ENCODE data around the gene TMEM208. TPM values are rescaled to one million over a fixed set of nuclear protein-coding genes. Genes with fewer than 3 reads are reported as not detected.

The TMEM208 gene
- total and polyA plus RNA-seq, 12 donors, result 52.1 to 289 (median 80.4) TPM

DNA sequence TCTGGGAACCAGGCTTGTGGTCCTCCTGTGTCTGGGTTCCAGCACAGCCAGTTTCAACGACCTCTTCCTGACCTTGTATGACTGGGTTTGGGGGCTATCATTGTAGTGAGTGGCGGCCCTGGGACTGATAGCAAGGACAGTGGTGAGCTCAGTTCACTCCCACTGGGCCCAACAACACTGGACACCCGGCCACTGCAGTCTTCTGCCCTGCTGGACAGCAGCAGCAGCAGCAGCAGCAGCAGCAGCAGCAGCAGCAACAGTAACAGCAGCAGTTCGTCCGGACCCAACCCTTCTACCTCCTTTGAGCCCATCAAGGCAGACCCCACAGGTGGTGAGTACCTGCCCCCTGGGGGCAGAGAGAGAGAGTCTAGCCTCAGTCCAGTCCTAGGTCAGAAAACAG, 31.3 kb upstream of the TMEM208 start:
- Histone ChIP-seq H3K36me3 (replicated peaks in 1 of 2) (peaks cover 0 to 47% of the 10 kb centered on the region in 2 donors), H3K27ac (no peak overlapping the region), H3K27me3 (no peaks in the 10 kb centered on the region), H3K4me3 (no peak overlapping the region), H3K4me1 (replicated peaks in 1 of 2) (peaks cover 11 to 30% of the 10 kb centered on the region in 2 donors), H3K9me3 (replicated peaks in 1 of 3) (no peaks in the 10 kb centered on the region)
- 64 to 81% (median 75%) methylated on average over 2 to 5 of the region's 5 CpGs for WGBS, 4 donors
- TF ChIP-seq, protein P1, sequence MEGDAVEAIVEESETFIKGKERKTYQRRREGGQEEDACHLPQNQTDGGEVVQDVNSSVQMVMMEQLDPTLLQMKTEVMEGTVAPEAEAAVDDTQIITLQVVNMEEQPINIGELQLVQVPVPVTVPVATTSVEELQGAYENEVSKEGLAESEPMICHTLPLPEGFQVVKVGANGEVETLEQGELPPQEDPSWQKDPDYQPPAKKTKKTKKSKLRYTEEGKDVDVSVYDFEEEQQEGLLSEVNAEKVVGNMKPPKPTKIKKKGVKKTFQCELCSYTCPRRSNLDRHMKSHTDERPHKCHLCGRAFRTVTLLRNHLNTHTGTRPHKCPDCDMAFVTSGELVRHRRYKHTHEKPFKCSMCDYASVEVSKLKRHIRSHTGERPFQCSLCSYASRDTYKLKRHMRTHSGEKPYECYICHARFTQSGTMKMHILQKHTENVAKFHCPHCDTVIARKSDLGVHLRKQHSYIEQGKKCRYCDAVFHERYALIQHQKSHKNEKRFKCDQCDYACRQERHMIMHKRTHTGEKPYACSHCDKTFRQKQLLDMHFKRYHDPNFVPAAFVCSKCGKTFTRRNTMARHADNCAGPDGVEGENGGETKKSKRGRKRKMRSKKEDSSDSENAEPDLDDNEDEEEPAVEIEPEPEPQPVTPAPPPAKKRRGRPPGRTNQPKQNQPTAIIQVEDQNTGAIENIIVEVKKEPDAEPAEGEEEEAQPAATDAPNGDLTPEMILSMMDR (IDR thresholded peaks at IDR 0.05), result no peak
- no peak for TF ChIP-seq POLR2A (IDR thresholded peaks at IDR 0.05)
- intact Hi-C loops (cut with DNase I), result no loop called here
- no peak for DNase-seq

DNA sequence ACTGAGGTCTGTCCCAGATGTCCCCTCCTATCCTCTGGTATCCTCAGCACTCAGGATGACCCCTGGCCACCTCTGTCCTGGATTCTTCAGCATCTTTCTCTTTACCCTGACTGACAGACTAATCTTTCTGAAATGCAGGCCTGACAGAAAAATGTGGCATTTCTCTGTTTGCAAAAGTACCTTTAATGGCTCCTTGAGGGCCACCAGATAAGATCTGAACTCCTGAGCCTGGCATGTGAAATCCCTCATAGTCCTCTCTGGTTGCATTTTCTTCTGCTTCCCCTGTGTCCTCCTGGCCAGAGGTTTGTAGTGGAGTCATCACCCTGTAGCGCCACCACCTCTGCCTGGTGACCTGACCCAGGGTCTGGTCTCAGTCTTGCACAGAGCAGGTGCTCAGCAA, 30.0 kb upstream of the TMEM208 start:
- H3K36me3 ChIP-seq (replicated peaks in 1 of 2), result peaks cover 0 to 51% of the 10 kb centered on the region in 2 donors
- intact Hi-C loops (cut with DNase I), result no loop called here
- H3K4me1 ChIP-seq (replicated peaks in 1 of 2), result peaks cover 11 to 23% of the 10 kb centered on the region in 2 donors
- no peaks in the 10 kb centered on the region for H3K9me3 ChIP-seq (replicated peaks in 1 of 3)
- H3K27ac ChIP-seq, result no peak overlapping the region
- DNase-seq, result no peak
- no peaks in the 10 kb centered on the region for H3K27me3 ChIP-seq
- 80 to 100% (median 95%) methylated on average over 1 of the region's 1 CpG for WGBS, 4 donors
- no peak overlapping the region for H3K4me3 ChIP-seq
- TF ChIP-seq, protein P1 (IDR thresholded peaks at IDR 0.05), result no peak
- TF ChIP-seq POLR2A (IDR thresholded peaks at IDR 0.05), result no peak

DNA sequence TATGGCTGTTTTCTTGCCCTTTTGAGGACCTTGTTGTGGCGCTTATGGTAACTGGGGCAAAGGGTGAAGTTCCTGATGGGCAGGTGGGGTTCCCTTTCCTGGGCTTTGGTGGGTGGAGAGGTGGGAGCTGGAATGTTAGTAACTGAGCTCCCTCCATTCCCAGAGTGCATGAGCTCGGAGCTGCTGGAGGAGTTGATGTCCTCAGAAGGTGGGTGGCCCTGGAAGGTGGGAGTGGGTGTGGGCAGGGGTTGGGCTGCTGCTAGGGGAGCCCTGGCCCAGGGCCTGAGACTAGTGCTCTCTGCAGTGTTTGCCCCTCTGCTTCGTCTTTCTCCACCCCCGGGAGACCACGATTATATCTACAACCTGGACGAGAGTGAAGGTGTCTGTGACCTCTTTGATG, 29.2 kb upstream of the TMEM208 start:
- Histone ChIP-seq H3K36me3 (replicated peaks in 1 of 2) (peaks cover 0 to 58% of the 10 kb centered on the region in 2 donors), H3K4me3 (no peak overlapping the region), H3K27me3 (no peaks in the 10 kb centered on the region), H3K4me1 (replicated peaks in 1 of 2) (peaks cover 9 to 19% of the 10 kb centered on the region in 2 donors), H3K27ac (no peak overlapping the region), H3K9me3 (replicated peaks in 1 of 3) (no peaks in the 10 kb centered on the region)
- intact Hi-C loops (cut with DNase I), result no loop called here
- DNase-seq, result no peak
- WGBS, 4 donors, result 56 to 85% (median 65%) methylated on average over 6 of the region's 6 CpGs
- TF ChIP-seq, protein P1 (IDR thresholded peaks at IDR 0.05), result no peak
- TF ChIP-seq POLR2A (IDR thresholded peaks at IDR 0.05), result no peak

DNA sequence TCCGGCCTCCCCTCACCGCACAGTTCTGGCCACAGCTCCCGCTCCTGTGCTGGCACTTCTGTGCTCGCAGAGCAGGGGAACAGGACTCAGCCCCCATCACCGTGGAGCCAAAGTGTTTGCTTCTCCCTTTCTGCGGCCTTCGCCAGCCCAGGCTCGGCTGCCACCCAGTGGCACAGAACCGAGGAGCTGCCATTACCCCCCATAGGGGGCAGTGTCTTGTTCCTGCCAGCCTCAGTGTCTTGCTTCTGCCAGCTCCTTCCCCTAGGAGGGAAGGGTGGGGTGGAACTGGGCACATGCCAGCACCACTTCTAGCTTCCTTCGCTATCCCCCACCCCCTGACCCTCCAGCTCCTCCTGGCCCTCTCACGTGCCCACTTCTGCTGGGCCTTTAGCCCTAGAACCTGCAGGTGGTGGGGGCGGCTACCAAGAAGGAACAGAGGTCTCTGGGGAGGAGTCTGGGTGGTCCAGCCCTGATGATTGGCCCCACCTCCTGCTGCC, 28.6 kb upstream of the TMEM208 start:
- no peak for TF ChIP-seq POLR2A (IDR thresholded peaks at IDR 0.05)
- TF ChIP-seq, protein P1 (IDR thresholded peaks at IDR 0.05), result peak; percentile 63 to 87 (median 76)
- H3K27ac ChIP-seq, result peak overlapping the region in 2 of 5 donors; percentile 32 to 45
- peaks cover 3 to 13% of the 10 kb centered on the region in 2 donors for H3K4me1 ChIP-seq (replicated peaks in 1 of 2)
- no peaks in the 10 kb centered on the region for H3K27me3 ChIP-seq
- no peaks in the 10 kb centered on the region for H3K9me3 ChIP-seq (replicated peaks in 1 of 3)
- peaks cover 0 to 63% of the 10 kb centered on the region in 2 donors for H3K36me3 ChIP-seq (replicated peaks in 1 of 2)
- intact Hi-C loops (cut with DNase I), result no loop called here
- whole genome bisulfite sequencing, 4 donors, result 44 to 67% (median 47%) methylated on average over 4 to 12 of the region's 12 CpGs
- H3K4me3 ChIP-seq, result no peak overlapping the region
- peak in 6 of 7 donors; percentile 70 to 83 (median 74) for DNase-seq

Data from adrenal gland (tissue), 12 donors.